ENCODE data around the gene RUFY3.
A peak's percentile ranks its signal among the peaks of the same experiment; 100 is the strongest.

RUFY3 gene

GRCh38 chr4:70721747-70722146 is at the start of gene RUFY3:
RUFY3 (plus strand) TSS chr4:70721964; CDS start chr4:70722574, 610 bp downstream.
- Histone ChIP-seq H3K36me3 (ENCODE audit: control insufficient read depth, low read length) (peaks cover 5% of the 10 kb centered on the region), H3K79me2 (ENCODE audit: control insufficient read depth, low read length) (peaks cover 81% of the 10 kb centered on the region), H3K4me2 (ENCODE audit: low read length) (no peak within 1 kb of the TSS), H3K9me2 (replicated peaks; ENCODE audit: control insufficient read depth, low read length) (no peaks in the 10 kb centered on the region), H3K4me1 (ENCODE audit: control insufficient read depth, low read length) (peaks cover 5% of the 10 kb centered on the region), H3F3A (ENCODE audit: control insufficient read depth, insufficient read depth) (no peaks in the 10 kb centered on the region), H3K27ac (ENCODE audit: low read depth, low read length) (no peak within 1 kb of the TSS), H3K9me3 (ENCODE audit: control insufficient read depth, insufficient read depth, low read length) (no peaks in the 10 kb centered on the region), H3K4me3 (ENCODE audit: low read length) (no peak within 1 kb of the TSS), H4K20me1 (ENCODE audit: control insufficient read depth, insufficient read depth, low read depth, low read length) (no peaks in the 10 kb centered on the region), H3K27me3 (ENCODE audit: control insufficient read depth, low read length) (no peaks in the 10 kb centered on the region)
- TF ChIP-seq EZH2phosphoT487 (IDR thresholded peaks at IDR 0.05; ENCODE audit: borderline replicate concordance, low read length) (no peak), CTCF (IDR thresholded peaks at IDR 0.05; ENCODE audit: low read depth, low read length, poor library complexity, severe bottlenecking) (no peak)

- Histone ChIP-seq H3K27me3 (ENCODE audit: control insufficient read depth, low read length) (no peaks in the 10 kb centered on the region), H3K79me2 (ENCODE audit: control insufficient read depth, low read length) (peaks cover 67% of the 10 kb centered on the region), H3K4me1 (ENCODE audit: control insufficient read depth, low read length) (peaks cover 96% of the 10 kb centered on the region), H3K9me3 (ENCODE audit: control insufficient read depth, insufficient read depth, low read length) (no peaks in the 10 kb centered on the region), H3F3A (ENCODE audit: control insufficient read depth, insufficient read depth) (peaks cover 57% of the 10 kb centered on the region), H3K4me3 (ENCODE audit: low read length) (peak overlapping the region; percentile 63), H4K20me1 (ENCODE audit: control insufficient read depth, insufficient read depth, low read depth, low read length) (no peaks in the 10 kb centered on the region), H3K27ac (ENCODE audit: low read depth, low read length) (peak overlapping the region; percentile 99), H3K4me2 (ENCODE audit: low read length) (peak overlapping the region; percentile 93), H3K9me2 (replicated peaks; ENCODE audit: control insufficient read depth, low read length) (no peaks in the 10 kb centered on the region), H3K36me3 (ENCODE audit: control insufficient read depth, low read length) (no peaks in the 10 kb centered on the region; the same call in 1 of the 2 replicates)
- no peak for TF ChIP-seq CTCF (IDR thresholded peaks at IDR 0.05; ENCODE audit: low read depth, low read length, poor library complexity, severe bottlenecking)
- no peak for TF ChIP-seq EZH2phosphoT487 (IDR thresholded peaks at IDR 0.05; ENCODE audit: borderline replicate concordance, low read length)
Observed at GRCh38 chr4:70674191-70674590, 47.6 kb upstream of the RUFY3 start.

GRCh38 chr4:70674731-70675130 is 47.0 kb upstream of the RUFY3 start:
- TF ChIP-seq CTCF (IDR thresholded peaks at IDR 0.05; ENCODE audit: low read depth, low read length, poor library complexity, severe bottlenecking) = no peak
- TF ChIP-seq EZH2phosphoT487 (IDR thresholded peaks at IDR 0.05; ENCODE audit: borderline replicate concordance, low read length) = no peak
- peaks cover 96% of the 10 kb centered on the region for H3K4me1 ChIP-seq (ENCODE audit: control insufficient read depth, low read length)
- peaks cover 58% of the 10 kb centered on the region for H3F3A ChIP-seq (ENCODE audit: control insufficient read depth, insufficient read depth)
- peaks cover 65% of the 10 kb centered on the region for H3K79me2 ChIP-seq (ENCODE audit: control insufficient read depth, low read length)
- H3K27ac ChIP-seq (ENCODE audit: low read depth, low read length) = peak overlapping the region; percentile 99
- peak overlapping the region; percentile 93 for H3K4me2 ChIP-seq (ENCODE audit: low read length)
- no peaks in the 10 kb centered on the region for H3K27me3 ChIP-seq (ENCODE audit: control insufficient read depth, low read length)
- no peaks in the 10 kb centered on the region for H3K9me2 ChIP-seq (replicated peaks; ENCODE audit: control insufficient read depth, low read length)
- no peaks in the 10 kb centered on the region for H3K9me3 ChIP-seq (ENCODE audit: control insufficient read depth, insufficient read depth, low read length)
- no peaks in the 10 kb centered on the region; the same call in 1 of the 2 replicates for H3K36me3 ChIP-seq (ENCODE audit: control insufficient read depth, low read length)
- no peaks in the 10 kb centered on the region for H4K20me1 ChIP-seq (ENCODE audit: control insufficient read depth, insufficient read depth, low read depth, low read length)
- H3K4me3 ChIP-seq (ENCODE audit: low read length) = peak overlapping the region; percentile 63

Measured in DOHH2 (cell line).